GM21737 (cell line): ENCODE results near the gene RUFY3.
"Not testable (repeated sequence)": the region's sequence is repeated elsewhere in the genome, so short reads cannot be mapped to it uniquely, and the experiment has no call there.

Experiments
- ATAC-seq: cut with Tn5 transposase; IDR thresholded peaks from one replicate; pipeline ENCODE4 v1.9.1; 2021; ENCODE audit warnings: mild to moderate bottlenecking, moderate library complexity; ENCODE audit not compliant: unreplicated experiment

The RUFY3 gene

GRCh38 chr4:70705183-70706043 lies 16.4 kb upstream of the RUFY3 start:
- peak; percentile 60 for ATAC-seq

GRCh38 chr4:70706044-70706461 lies 15.7 kb upstream of the RUFY3 start:
- no peak for ATAC-seq

DNA sequence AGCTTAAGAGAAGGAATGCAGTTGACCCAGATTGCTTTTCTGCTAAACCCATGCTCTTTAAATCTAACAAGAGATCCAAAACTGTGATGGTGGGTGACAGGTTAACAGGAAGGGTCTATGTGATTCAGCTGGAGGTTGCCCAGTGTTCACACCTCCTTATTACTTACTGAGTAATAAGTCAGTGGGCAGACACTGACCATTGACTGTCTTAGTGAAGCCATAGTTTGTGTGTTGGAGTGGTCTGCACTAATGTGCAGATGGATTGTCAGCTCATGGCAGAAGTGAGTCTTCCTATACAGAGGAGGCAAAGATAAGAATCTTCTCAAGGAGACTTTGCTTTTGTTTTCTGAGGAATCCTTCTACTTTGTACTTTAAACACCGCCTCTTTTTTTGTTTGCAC lies 15.2 kb upstream of the RUFY3 start:
- ATAC-seq, result no peak

DNA sequence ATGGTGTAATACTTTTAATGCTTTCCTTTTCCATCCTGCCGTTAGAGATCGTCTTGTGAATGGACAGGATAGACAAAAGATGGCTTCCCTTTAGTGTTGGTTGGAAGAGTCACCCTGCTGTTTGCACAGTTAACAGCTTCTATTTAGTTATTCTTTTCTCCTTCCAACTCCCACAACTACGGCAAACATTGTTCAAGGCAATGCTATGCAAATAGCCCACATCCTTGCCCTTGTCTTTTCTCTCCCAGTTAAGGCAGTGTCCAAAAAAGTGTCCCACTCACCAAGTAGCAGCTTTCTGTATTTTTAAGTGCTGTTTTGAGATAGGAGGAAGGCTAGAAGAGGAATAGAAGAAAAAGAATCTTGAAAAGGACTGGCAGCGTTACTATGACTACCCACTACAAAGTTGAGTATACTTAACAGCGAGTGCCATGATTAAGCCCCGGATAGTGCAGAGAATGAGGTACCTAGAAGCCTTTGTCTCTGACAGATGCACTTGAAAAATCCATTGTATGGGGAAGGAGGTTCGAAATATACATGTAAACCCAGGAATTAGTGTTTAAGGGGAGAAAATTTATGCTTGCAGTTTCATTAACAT lies 12.1 kb upstream of the RUFY3 start:
- ATAC-seq, result no peak

DNA sequence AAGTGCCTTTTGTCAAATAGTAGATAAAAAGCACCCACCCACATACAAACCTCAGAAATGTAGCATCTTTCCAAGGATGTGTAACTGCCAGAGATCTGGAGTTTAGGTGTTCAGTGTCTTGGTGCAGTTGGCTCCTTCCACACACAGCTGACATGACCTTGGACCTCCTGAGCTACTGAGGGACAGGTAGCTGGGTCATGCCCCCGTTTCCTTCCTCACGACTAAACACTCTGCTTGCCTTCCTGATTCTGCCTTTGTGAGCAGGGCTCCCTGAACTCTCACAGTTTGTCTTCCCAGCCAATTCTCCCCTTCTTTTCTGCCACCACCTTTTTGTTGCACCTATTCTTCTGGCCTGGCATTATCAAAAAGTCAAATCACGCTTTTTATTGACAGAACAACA lies 10.2 kb upstream of the RUFY3 start:
- no peak for ATAC-seq

DNA sequence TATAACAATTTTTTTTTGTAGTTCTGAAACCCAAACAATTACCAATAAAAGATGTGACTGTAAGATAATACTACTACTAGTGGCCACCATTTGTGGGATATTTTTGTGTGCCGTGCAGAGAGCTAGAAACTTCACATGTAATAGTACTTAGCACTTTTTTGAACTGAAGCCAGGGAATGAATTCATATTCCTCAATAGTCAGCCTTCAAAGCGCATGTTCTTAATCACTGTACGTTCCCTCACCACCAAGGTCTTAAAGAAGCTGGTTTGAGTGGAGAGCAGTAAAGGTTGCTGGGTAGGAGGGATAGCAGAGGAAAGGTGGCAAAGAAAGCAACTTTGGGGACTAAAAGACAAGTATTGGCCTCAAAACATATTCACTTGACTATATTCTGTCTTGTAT lies 9.6 kb upstream of the RUFY3 start:
- no peak for ATAC-seq

GRCh38 chr4:70712604-70713452 lies 8.9 kb upstream of the RUFY3 start:
- no peak for ATAC-seq

DNA sequence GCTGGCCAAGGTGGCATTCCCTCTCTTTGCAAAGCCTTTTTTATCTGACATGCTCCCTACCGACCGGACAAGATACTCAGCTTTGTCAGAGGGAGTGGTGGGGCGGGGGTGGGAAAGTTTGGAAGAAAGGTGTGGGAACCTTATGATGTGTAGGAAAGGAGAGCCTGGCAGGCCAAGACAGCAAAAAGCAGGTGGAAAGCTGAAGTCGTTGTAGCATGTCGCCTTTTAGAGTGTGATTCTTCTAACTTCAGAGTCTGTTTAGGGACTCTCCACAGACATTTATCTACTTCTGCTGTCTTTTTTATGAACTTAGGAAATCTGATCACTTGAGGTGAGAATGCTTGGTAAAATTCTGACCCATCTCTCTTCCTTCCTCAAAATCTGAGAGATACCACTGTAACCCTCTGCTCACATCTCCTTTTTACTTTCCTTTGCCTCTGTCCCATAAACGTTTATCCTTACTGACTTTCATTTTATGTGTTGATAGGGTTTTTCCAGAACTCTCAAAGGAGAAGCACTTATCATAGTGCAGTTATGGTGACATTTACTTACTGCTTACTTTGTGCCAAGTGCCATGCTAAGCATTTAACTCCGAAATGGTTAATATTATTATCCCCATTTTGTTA lies 8.2 kb upstream of the RUFY3 start:
- peak; percentile 46 for ATAC-seq

- peak; percentile 47 for ATAC-seq
Observed at GRCh38 chr4:70714079-70714887, 7.5 kb upstream of the RUFY3 start.

DNA sequence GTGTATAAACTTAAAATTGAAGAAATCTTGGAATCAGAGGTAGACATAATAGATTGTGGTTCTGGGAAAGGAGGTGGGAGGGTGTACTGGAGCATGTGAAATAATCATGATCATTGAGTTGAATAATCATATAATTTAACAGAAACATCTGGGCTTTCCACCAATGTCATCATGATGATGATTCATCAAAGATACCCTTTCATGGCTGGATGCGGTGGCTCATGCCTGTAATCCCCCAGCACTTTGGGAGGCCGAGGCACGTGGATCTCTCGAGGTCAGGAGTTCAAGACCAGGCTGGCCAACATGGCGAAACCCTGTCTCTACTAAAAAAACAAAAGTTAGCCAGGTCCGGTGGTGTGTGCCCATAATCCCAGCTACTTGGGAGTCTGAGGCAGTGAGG lies 6.7 kb upstream of the RUFY3 start:
- peak; percentile 16 for ATAC-seq

DNA sequence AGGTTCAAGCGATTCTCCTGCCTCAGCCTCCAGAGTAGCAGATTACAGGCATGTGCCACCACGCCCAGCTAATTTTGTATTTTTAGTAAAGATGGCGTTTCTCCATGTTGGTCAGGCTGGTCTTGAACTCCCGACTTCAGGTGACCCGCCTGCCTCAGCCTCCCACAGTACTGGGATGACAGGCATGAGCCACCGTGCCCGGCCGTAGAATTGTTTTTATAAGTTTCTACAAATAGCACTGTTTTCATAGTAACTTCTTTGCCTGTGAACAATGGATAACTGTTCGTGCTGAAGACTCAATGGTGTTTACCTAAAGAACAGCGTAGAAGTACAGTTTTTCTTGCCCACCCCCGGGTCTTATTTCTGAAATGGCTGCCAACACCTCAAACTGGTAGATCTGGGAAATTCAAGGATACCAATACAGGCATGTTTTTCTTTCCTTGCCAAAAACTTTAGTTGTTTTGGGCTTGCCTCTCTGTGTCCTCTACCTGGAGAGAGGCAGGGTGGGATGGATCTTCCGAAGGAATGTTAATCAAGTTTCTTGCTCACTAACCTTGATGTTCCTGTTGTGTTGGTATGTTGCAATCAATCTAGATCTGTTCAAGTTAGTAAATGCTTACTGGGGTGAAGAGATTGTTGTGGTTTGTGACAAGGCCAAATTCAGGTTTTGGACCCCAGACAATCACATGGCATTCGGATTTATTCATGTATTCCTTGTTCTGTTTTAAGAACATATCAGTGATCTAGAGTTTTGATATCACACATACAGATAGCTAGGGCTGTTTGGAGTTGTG lies 2.8 kb upstream of the RUFY3 start:
- ATAC-seq, result no peak

GRCh38 chr4:70722199-70722791 lies 531 bp downstream of the RUFY3 start:
- ATAC-seq, result no peak

DNA sequence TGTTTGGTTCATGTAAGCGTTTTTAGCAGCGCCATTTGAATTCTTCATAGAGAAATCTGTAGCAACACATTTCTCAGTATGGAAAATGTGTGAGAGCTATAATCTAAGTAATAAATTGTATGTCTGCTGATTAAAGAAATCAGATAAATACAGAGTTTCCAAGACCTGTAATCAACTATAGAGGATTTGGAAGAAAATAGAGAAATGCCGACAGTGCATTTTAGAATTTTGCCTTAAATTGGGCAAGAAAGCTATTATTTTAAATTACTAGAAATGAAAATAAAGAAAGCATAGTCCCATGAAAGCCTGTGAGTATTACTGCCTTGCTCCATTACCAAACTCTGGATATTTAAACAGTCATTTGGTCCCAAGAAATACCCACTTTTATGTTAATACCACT lies 2.7 kb downstream of the RUFY3 start:
- no peak for ATAC-seq

DNA sequence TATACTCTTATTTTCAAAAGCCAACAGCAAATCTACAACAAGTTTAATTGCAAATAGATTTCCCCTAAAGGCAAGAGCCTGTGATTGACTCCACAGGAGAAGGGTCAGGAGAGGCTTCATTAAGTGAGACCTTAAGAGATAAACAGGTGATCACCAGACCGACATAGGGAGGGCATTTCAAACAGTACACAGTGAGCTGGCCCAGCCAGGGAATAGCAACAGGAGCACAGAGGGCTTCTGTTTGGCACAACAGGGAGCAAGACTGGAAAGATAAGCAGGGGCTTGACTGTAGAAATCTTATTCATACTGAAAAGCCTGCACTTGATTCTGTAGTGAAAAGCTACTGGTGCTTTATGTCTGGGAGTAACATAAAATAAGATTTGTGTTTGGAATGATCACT lies 3.9 kb downstream of the RUFY3 start:
- ATAC-seq, result no peak

DNA sequence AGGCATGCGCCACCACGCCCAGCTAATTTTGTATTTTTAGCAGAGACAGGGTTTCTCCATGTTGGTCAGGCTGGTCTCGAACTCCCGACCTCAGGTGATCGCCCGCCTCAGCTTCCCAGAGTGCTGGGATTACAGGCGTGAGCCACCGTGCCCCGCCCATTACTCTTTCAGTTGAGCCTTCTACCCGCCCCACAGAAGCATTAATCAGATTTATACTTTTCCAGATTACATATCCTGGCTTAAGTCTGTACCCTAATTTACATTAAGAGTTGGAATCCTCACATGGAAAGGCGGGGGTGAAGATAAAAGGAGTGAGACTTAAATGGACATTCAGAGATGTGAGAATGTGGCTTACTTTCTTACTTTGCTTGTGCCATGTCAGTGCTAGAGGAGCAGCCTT lies 4.8 kb downstream of the RUFY3 start:
- not testable (repeated sequence) for ATAC-seq

- ATAC-seq, result no peak
Observed at GRCh38 chr4:70728091-70728490, 6.3 kb downstream of the RUFY3 start.

DNA sequence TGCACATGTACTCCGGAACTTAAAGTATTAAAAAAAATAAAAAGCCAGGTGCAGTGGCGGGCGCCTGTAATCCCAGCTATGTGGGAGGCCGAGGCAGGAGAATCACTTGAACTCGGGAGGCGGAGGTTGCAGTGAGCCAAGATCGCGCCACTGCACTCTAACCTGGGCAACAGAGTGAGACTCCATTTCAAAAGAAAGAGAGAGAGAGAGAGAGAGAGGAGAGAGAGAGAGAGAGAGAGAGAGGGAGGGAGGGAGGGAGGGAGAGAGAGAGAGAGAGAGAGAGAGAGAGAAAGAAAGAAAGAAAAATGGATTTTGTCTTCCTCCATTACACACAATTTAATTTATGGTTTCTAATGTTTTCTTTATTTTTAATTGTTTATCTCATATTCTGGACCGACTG lies 11.1 kb downstream of the RUFY3 start:
- ATAC-seq, result not testable (repeated sequence)

GRCh38 chr4:70734168-70734954 lies 12.6 kb downstream of the RUFY3 start:
- ATAC-seq, result peak; percentile 92
